Smooth muscle cell (in vitro differentiated cells): Measurements from ENCODE around the gene CARHSP1. TPM values are rescaled to one million over a fixed set of nuclear protein-coding genes. Genes with fewer than 3 reads are reported as not detected.

Experiments used
- DNase-seq: peaks from one replicate; lab custom pipeline; 2025; ENCODE audit not compliant: unreplicated experiment; lab: John Stamatoyannopoulos, UW
- H2AFZ ChIP-seq: fragments of 200-600 bp; sonication (generic); 2 replicates; pipeline ENCODE4 v1.6.0; 2016; ENCODE audit warnings: antibody characterized with exemption, low read depth, mild to moderate bottlenecking
- H3F3A ChIP-seq: fragments of 200-600 bp; sonication (generic); 2 replicates; pipeline ENCODE4 v1.6.0; 2017; ENCODE audit warnings: antibody characterized with exemption, low read depth
- H3K27ac ChIP-seq: fragments of 200-600 bp; sonication (generic); 2 replicates; pipeline ENCODE4 v1.5.1; 2016; ENCODE audit warnings: low read depth, mild to moderate bottlenecking
- H3K27me3 ChIP-seq: fragments of 200-600 bp; sonication (generic); 2 replicates; pipeline ENCODE4 v1.6.1; 2016; ENCODE audit warnings: low read depth, mild to moderate bottlenecking
- H3K36me3 ChIP-seq: fragments of 200-600 bp; sonication (generic); 2 replicates; pipeline ENCODE4 v1.5.1; 2016; ENCODE audit warnings: low read depth
- H3K4me1 ChIP-seq: fragments of 200-600 bp; sonication (generic); 2 replicates; pipeline ENCODE4 v1.5.1; 2016; ENCODE audit warnings: low read depth
- H3K4me2 ChIP-seq: fragments of 200-600 bp; sonication (generic); 2 replicates; pipeline ENCODE4 v1.6.0; 2016; ENCODE audit warnings: mild to moderate bottlenecking
- H3K4me3 ChIP-seq: fragments of 200-600 bp; sonication (generic); 2 replicates; pipeline ENCODE4 v1.5.1; 2016; ENCODE audit warnings: mild to moderate bottlenecking
- H3K79me2 ChIP-seq: fragments of 200-600 bp; sonication (generic); 2 replicates; pipeline ENCODE4 v1.6.0; 2016; ENCODE audit warnings: low read depth, mild to moderate bottlenecking
- H3K9ac ChIP-seq: fragments of 200-600 bp; sonication (generic); 2 replicates; pipeline ENCODE4 v1.6.0; 2016; ENCODE audit warnings: low read depth
- H3K9me3 ChIP-seq: fragments of 200-600 bp; sonication (generic); replicated peaks from 2 replicates; pipeline ENCODE4 v1.5.1; 2016; ENCODE audit warnings: low read depth
- H4K20me1 ChIP-seq: fragments of 200-600 bp; sonication (generic); 2 replicates; pipeline ENCODE4 v1.6.0; 2016; ENCODE audit warnings: low read depth
- WGBS: methylation state at CpG from one replicate; pipeline ENCODE4 v1.1.7; 2016; ENCODE audit warnings: low lambda C conversion rate; 5-methylcytosine and 5-hydroxymethylcytosine counted together
- polyA plus RNA-seq: library from polyadenylated mRNA; unstranded; fragments of >200 nt; fragmentation: Nextera tagmentation; extraction: Ambion mirVana; gene quantifications from 2 replicates; pipeline ENCODE4 v1.2.1, GENCODE V29; 2016
- total RNA-seq: library from RNA; depleted of rRNA; stranded (reverse); fragments of >200 nt; gene quantifications from 2 replicates; pipeline ENCODE4 v1.2.3, GENCODE V29; 2014
- TF ChIP-seq, protein P1 (sequence below): fragments of 200-600 bp; sonication (generic); IDR thresholded peaks from 2 replicates; pipeline ENCODE4 v1.5.1; 2017; ENCODE audit warnings: borderline replicate concordance, mild to moderate bottlenecking, antibody characterized with exemption; ENCODE audit not compliant: insufficient read depth, poor library complexity, severe bottlenecking

The CARHSP1 gene
- total and polyA plus RNA-seq, 2 experiments from 2014 or later: 62.6 to 94.0 TPM

- no peak overlapping the region for H3K4me3 ChIP-seq
- H3K9me3 ChIP-seq: no peaks in the 10 kb centered on the region
- no peak overlapping the region for H3K9ac ChIP-seq
- H4K20me1 ChIP-seq: peaks cover 97% of the 10 kb centered on the region
- peak overlapping the region; percentile 43 for H3K4me2 ChIP-seq
- no peak for DNase-seq
- TF ChIP-seq, protein P1, sequence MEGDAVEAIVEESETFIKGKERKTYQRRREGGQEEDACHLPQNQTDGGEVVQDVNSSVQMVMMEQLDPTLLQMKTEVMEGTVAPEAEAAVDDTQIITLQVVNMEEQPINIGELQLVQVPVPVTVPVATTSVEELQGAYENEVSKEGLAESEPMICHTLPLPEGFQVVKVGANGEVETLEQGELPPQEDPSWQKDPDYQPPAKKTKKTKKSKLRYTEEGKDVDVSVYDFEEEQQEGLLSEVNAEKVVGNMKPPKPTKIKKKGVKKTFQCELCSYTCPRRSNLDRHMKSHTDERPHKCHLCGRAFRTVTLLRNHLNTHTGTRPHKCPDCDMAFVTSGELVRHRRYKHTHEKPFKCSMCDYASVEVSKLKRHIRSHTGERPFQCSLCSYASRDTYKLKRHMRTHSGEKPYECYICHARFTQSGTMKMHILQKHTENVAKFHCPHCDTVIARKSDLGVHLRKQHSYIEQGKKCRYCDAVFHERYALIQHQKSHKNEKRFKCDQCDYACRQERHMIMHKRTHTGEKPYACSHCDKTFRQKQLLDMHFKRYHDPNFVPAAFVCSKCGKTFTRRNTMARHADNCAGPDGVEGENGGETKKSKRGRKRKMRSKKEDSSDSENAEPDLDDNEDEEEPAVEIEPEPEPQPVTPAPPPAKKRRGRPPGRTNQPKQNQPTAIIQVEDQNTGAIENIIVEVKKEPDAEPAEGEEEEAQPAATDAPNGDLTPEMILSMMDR: no peak
- H3K27me3 ChIP-seq: no peaks in the 10 kb centered on the region
- peaks cover 42% of the 10 kb centered on the region for H3K79me2 ChIP-seq
- no peak overlapping the region for H2AFZ ChIP-seq
- no peaks in the 10 kb centered on the region for H3K4me1 ChIP-seq
- H3F3A ChIP-seq: peaks cover 16% of the 10 kb centered on the region
- peak overlapping the region; percentile 25 for H3K27ac ChIP-seq
- peaks cover 7% of the 10 kb centered on the region for H3K36me3 ChIP-seq
- 56% methylated on average over 8 of the region's 8 CpGs for WGBS
Measured at GRCh38 chr16:8908810-8909468, 40.1 kb upstream of the CARHSP1 start.

- DNase-seq: no peak
- H3K27me3 ChIP-seq: no peaks in the 10 kb centered on the region
- H3K4me2 ChIP-seq: no peak overlapping the region
- peaks cover 80% of the 10 kb centered on the region for H4K20me1 ChIP-seq
- H2AFZ ChIP-seq: no peak overlapping the region
- H3K4me1 ChIP-seq: no peaks in the 10 kb centered on the region
- no peak overlapping the region for H3K9ac ChIP-seq
- peaks cover 16% of the 10 kb centered on the region for H3F3A ChIP-seq
- no peak overlapping the region for H3K4me3 ChIP-seq
- H3K36me3 ChIP-seq: peaks cover 9% of the 10 kb centered on the region
- H3K9me3 ChIP-seq: no peaks in the 10 kb centered on the region
- TF ChIP-seq, protein P1: no peak
- no peak overlapping the region for H3K27ac ChIP-seq
- peaks cover 30% of the 10 kb centered on the region for H3K79me2 ChIP-seq
- WGBS: 90% methylated on average over 4 of the region's 4 CpGs
Measured at GRCh38 chr16:8907096-8907495, 38.3 kb upstream of the CARHSP1 start.

DNA sequence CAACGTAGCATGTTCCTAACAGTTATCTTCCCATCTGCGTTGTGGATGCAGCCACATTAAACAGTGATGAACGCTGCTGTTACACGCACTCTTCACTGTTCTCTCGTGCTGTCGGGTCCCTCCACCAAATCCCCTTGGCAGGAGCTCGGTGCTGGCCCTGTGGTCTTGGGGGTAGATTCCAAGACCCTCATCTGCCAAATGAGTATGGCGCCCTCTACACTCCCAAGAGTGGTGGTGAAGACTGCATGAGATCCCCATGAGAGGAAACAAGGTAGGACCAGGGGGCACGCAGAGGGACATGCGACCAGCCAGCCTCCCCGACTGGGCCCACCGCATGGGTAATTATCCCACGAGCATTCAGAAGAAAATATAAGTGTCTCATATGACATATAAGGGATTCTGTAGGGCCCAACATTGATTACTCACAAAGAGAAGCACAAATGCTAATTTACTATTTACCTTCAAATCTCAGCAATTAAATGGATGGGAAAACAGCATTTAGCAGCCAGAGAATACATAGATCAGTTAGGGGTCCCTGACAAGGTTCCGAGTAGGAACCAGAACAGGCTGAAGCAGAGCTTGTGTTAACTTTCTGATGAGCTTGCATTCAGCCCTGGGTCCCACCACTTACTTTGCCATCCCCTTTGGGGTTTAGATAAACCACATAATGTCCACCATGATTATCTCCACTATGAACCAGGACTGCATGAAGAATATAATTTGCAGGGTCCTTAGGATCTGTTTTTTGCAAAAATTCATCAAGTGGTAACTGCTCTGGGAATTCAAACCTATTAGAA is 37.2 kb upstream of the CARHSP1 start:
- no peaks in the 10 kb centered on the region for H3K27me3 ChIP-seq
- peaks cover 12% of the 10 kb centered on the region for H3F3A ChIP-seq
- peaks cover 24% of the 10 kb centered on the region for H3K79me2 ChIP-seq
- peaks cover 16% of the 10 kb centered on the region for H3K36me3 ChIP-seq
- H3K4me3 ChIP-seq: no peak overlapping the region
- no peak for DNase-seq
- peaks cover 74% of the 10 kb centered on the region for H4K20me1 ChIP-seq
- no peak overlapping the region for H3K4me2 ChIP-seq
- 92% methylated on average over 14 of the region's 14 CpGs for WGBS
- H3K9me3 ChIP-seq: no peaks in the 10 kb centered on the region
- no peaks in the 10 kb centered on the region for H3K4me1 ChIP-seq
- no peak overlapping the region for H3K9ac ChIP-seq
- TF ChIP-seq, protein P1: peak; percentile 5
- no peak overlapping the region for H3K27ac ChIP-seq
- H2AFZ ChIP-seq: no peak overlapping the region
